ENCODE data around the gene IFT20. TPM values are rescaled to one million over a fixed set of nuclear protein-coding genes. Genes with fewer than 3 reads are reported as not detected.

The IFT20 gene
- total and polyA plus RNA-seq, 2 donors: 44.6 to 82.5 TPM

GRCh38 chr17:28367641-28368305 is 32.5 kb upstream of the IFT20 start:
- no peak for DNase-seq (ENCODE audit: low read depth in 6 of 9, low spot score in 9 of 9)
- Histone ChIP-seq H3K27ac (ENCODE audit: low read depth in 1 of 2, low read length in 1 of 2) (no peak overlapping the region), H3K4me1 (ENCODE audit: control insufficient read depth in 2 of 2, insufficient read depth in 2 of 2, low read length in 2 of 2) (peaks cover 9 to 11% of the 10 kb centered on the region in 2 donors), H3K36me3 (ENCODE audit: control insufficient read depth in 2 of 2, insufficient read depth in 2 of 2, low read length in 1 of 2) (peaks cover 11 to 24% of the 10 kb centered on the region in 2 donors), H3K9me3 (ENCODE audit: control insufficient read depth in 2 of 2, insufficient read depth in 1 of 2, low read length in 1 of 2) (peaks cover 0 to 1% of the 10 kb centered on the region in 2 donors), H3K4me3 (ENCODE audit: low read length in 2 of 2) (no peak overlapping the region), H3K27me3 (ENCODE audit: control insufficient read depth in 2 of 2, insufficient read depth in 1 of 2, low read length in 1 of 2) (peaks cover 3 to 27% of the 10 kb centered on the region in 2 donors)
- WGBS: 97% methylated on average over 21 of the region's 21 CpGs

DNA sequence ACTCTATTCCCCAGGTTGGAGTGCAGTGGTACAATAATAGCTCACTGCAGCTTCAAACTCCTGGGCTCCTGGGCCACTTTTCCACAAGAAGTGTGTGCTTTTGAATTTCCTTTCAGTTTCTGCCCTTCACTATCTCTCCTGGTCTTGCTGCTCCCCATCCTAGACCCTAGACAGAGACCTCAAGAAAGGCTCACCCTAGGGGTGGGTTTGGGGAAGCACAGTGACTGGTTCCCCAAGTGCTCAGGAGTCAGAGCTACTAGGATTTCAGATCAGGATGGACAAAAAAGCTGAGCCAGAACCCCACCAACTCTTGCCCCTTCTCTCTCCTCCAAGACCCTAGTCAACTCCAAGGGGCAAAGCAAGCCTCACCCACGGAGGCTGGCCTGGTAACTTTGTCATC is 31.3 kb upstream of the IFT20 start:
- no peak overlapping the region for H3K4me3 ChIP-seq (ENCODE audit: low read length in 2 of 2)
- DNase-seq (ENCODE audit: low read depth in 6 of 9, low spot score in 9 of 9): no peak
- H3K27me3 ChIP-seq (ENCODE audit: control insufficient read depth in 2 of 2, insufficient read depth in 1 of 2, low read length in 1 of 2): peaks cover 0 to 16% of the 10 kb centered on the region in 2 donors
- H3K27ac ChIP-seq (ENCODE audit: low read depth in 1 of 2, low read length in 1 of 2): no peak overlapping the region
- H3K9me3 ChIP-seq (ENCODE audit: control insufficient read depth in 2 of 2, insufficient read depth in 1 of 2, low read length in 1 of 2): no peaks in the 10 kb centered on the region
- peaks cover 19 to 28% of the 10 kb centered on the region in 2 donors for H3K36me3 ChIP-seq (ENCODE audit: control insufficient read depth in 2 of 2, insufficient read depth in 2 of 2, low read length in 1 of 2)
- WGBS: 95% methylated on average over 1 of the region's 1 CpG
- peaks cover under 1% of the 10 kb centered on the region in 2 donors for H3K4me1 ChIP-seq (ENCODE audit: control insufficient read depth in 2 of 2, insufficient read depth in 2 of 2, low read length in 2 of 2)

DNA sequence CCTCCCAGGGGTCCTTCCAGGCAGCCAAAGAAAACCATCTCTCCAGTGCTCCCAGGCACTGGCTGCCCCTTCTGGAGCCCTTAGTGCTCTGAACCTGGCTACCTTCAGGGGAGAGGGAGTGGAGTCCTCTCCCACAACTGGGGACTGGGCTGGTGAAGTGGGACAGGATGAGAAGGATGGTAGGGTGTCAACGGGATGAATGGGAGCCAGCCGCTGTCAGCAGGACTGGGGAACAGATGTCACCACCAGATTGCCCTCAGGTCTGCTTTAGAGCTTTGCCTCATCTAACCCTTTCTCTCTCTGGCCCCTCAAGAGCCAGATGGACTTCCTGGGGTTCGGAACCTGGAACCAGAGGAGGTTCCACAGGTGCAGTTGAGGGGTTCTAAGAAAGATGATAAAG is 30.2 kb upstream of the IFT20 start:
- H3K27ac ChIP-seq (ENCODE audit: low read depth in 1 of 2, low read length in 1 of 2): no peak overlapping the region
- no peak for DNase-seq (ENCODE audit: low read depth in 6 of 9, low spot score in 9 of 9)
- WGBS: 94% methylated on average over 3 of the region's 3 CpGs
- H3K4me1 ChIP-seq (ENCODE audit: control insufficient read depth in 2 of 2, insufficient read depth in 2 of 2, low read length in 2 of 2): no peaks in the 10 kb centered on the region
- H3K36me3 ChIP-seq (ENCODE audit: control insufficient read depth in 2 of 2, insufficient read depth in 2 of 2, low read length in 1 of 2): peaks cover 31 to 40% of the 10 kb centered on the region in 2 donors
- H3K9me3 ChIP-seq (ENCODE audit: control insufficient read depth in 2 of 2, insufficient read depth in 1 of 2, low read length in 1 of 2): no peaks in the 10 kb centered on the region
- no peak overlapping the region for H3K4me3 ChIP-seq (ENCODE audit: low read length in 2 of 2)
- peaks cover 0 to 7% of the 10 kb centered on the region in 2 donors for H3K27me3 ChIP-seq (ENCODE audit: control insufficient read depth in 2 of 2, insufficient read depth in 1 of 2, low read length in 1 of 2)

- H3K9me3 ChIP-seq (ENCODE audit: control insufficient read depth in 2 of 2, insufficient read depth in 1 of 2, low read length in 1 of 2): no peaks in the 10 kb centered on the region
- 98% methylated on average over 13 of the region's 13 CpGs for WGBS
- H3K36me3 ChIP-seq (ENCODE audit: control insufficient read depth in 2 of 2, insufficient read depth in 2 of 2, low read length in 1 of 2): peaks cover 37 to 46% of the 10 kb centered on the region in 2 donors
- no peak for DNase-seq (ENCODE audit: low read depth in 6 of 9, low spot score in 9 of 9)
- no peak within 1 kb of the TSS for H3K27ac ChIP-seq (ENCODE audit: low read depth in 1 of 2, low read length in 1 of 2)
- H3K27me3 ChIP-seq (ENCODE audit: control insufficient read depth in 2 of 2, insufficient read depth in 1 of 2, low read length in 1 of 2): peaks cover 0 to under 1% of the 10 kb centered on the region in 2 donors
- no peaks in the 10 kb centered on the region for H3K4me1 ChIP-seq (ENCODE audit: control insufficient read depth in 2 of 2, insufficient read depth in 2 of 2, low read length in 2 of 2)
- H3K4me3 ChIP-seq (ENCODE audit: low read length in 2 of 2): no peak within 1 kb of the TSS
These were observed 29.5 kb upstream of the IFT20 start, which contains the start of gene SEBOX for GRCh38 chr17:28364665-28365363. Gene SEBOX, minus strand, starts transcription at chr17:28365199. Its CDS starts 48 bp downstream, at chr17:28365151.

GRCh38 chr17:28363776-28364650 is 28.7 kb upstream of the IFT20 start:
- WGBS: 97% methylated on average over 8 of the region's 8 CpGs
- Histone ChIP-seq H3K4me3 (ENCODE audit: low read length in 2 of 2) (no peak overlapping the region), H3K27me3 (ENCODE audit: control insufficient read depth in 2 of 2, insufficient read depth in 1 of 2, low read length in 1 of 2) (no peaks in the 10 kb centered on the region), H3K4me1 (ENCODE audit: control insufficient read depth in 2 of 2, insufficient read depth in 2 of 2, low read length in 2 of 2) (no peaks in the 10 kb centered on the region), H3K9me3 (ENCODE audit: control insufficient read depth in 2 of 2, insufficient read depth in 1 of 2, low read length in 1 of 2) (no peaks in the 10 kb centered on the region), H3K36me3 (ENCODE audit: control insufficient read depth in 2 of 2, insufficient read depth in 2 of 2, low read length in 1 of 2) (peaks cover 43 to 51% of the 10 kb centered on the region in 2 donors), H3K27ac (ENCODE audit: low read depth in 1 of 2, low read length in 1 of 2) (no peak overlapping the region)
- no peak for DNase-seq (ENCODE audit: low read depth in 6 of 9, low spot score in 9 of 9)

DNA sequence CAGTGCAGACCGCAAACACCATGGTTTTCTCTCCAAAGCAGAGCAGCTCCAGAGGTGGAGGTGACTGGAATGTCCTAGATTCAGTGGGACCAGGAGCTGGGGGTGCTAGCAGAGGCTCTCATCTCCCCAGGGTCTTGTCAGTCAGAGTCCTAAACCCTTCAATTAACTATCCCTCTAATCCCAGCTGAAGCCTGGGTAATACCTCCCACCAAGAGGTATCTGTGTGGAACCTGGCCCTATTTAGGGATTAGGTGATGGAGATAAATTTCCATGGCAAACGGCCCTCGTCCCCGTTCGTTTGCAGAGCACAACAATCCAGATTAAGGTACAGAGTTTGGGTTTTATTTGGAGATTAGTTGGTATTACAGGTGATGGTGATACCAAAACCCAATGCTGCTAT is 27.9 kb upstream of the IFT20 start:
- Histone ChIP-seq H3K36me3 (ENCODE audit: control insufficient read depth in 2 of 2, insufficient read depth in 2 of 2, low read length in 1 of 2) (peaks cover 44 to 51% of the 10 kb centered on the region in 2 donors), H3K9me3 (ENCODE audit: control insufficient read depth in 2 of 2, insufficient read depth in 1 of 2, low read length in 1 of 2) (no peaks in the 10 kb centered on the region), H3K27ac (ENCODE audit: low read depth in 1 of 2, low read length in 1 of 2) (no peak overlapping the region), H3K4me3 (ENCODE audit: low read length in 2 of 2) (no peak overlapping the region), H3K4me1 (ENCODE audit: control insufficient read depth in 2 of 2, insufficient read depth in 2 of 2, low read length in 2 of 2) (peaks cover 4% of the 10 kb centered on the region in 2 donors), H3K27me3 (ENCODE audit: control insufficient read depth in 2 of 2, insufficient read depth in 1 of 2, low read length in 1 of 2) (no peaks in the 10 kb centered on the region)
- 99% methylated on average over 5 of the region's 5 CpGs for WGBS
- DNase-seq (ENCODE audit: low read depth in 6 of 9, low spot score in 9 of 9): no peak

DNA sequence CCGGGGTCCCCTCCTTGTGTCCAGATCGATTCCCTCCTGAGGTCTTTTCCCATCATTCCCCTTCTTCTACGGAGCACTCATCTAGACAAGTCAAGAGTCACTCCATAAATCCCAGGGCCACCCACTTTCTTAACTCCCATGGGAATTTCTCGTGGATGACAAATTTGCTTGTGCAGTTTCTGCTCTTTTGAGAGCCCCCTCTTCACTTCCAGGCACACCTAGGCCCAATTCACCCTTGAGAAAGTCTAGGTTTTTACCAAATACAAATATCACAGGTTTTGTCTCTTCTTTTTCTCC is 22.6 kb upstream of the IFT20 start:
- peaks cover 19 to 22% of the 10 kb centered on the region in 2 donors for H3K4me1 ChIP-seq (ENCODE audit: control insufficient read depth in 2 of 2, insufficient read depth in 2 of 2, low read length in 2 of 2)
- no peak overlapping the region for H3K27ac ChIP-seq (ENCODE audit: low read depth in 1 of 2, low read length in 1 of 2)
- H3K27me3 ChIP-seq (ENCODE audit: control insufficient read depth in 2 of 2, insufficient read depth in 1 of 2, low read length in 1 of 2): no peaks in the 10 kb centered on the region
- no peaks in the 10 kb centered on the region for H3K9me3 ChIP-seq (ENCODE audit: control insufficient read depth in 2 of 2, insufficient read depth in 1 of 2, low read length in 1 of 2)
- H3K36me3 ChIP-seq (ENCODE audit: control insufficient read depth in 2 of 2, insufficient read depth in 2 of 2, low read length in 1 of 2): peaks cover 44 to 58% of the 10 kb centered on the region in 2 donors
- H3K4me3 ChIP-seq (ENCODE audit: low read length in 2 of 2): peak overlapping the region; percentile 75 to 84
- 3% methylated on average over 4 of the region's 4 CpGs for WGBS
- DNase-seq (ENCODE audit: low read depth in 6 of 9, low spot score in 9 of 9): no peak

DNA sequence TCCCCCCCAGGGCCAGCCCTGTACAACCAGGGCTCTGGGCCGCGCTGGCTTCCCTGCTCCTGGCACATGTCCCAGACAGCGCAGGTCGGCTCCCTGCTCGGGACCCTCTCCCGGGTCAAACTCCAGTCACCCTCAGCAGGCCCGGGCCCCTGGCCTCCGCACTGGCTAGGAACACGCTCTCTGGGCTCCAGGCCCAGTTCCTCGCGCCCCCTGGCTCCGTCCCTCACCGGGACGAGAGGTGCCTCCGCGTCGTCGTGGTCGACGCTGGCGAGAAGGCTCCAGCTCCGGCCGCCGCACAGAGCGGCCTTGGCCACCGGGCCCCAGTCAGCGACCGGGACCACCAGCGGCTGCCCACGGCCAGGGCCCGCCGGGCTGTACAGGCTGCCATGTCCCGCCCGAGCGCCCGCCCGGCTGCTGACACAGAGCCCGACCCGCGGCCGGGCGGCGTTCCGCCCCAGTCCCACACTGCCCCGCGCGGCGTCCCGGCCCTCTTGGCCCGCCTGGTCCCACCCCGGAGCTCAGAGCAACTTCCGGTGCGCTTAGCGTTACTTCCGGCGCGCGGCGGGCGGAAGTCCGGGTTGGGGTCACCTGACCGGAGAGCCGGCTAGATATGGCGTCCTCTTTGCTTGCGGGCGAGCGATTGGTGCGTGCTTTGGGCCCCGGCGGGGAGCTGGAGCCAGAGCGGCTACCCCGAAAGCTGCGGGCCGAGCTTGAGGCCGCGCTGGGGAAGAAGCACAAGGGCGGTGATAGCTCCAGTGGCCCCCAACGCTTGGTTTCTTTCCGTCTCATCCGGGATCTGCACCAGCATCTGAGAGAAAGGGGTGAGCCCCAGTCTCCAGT is 22.0 kb upstream of the IFT20 start, which contains the start of gene POLDIP2:
Gene POLDIP2, minus strand, starts transcription at position 467 of the 840 bp plus-strand sequence. Its CDS starts 79 bp downstream, at position 388.
- peak; percentile 80 to 96 (median 91) for DNase-seq (ENCODE audit: low read depth in 6 of 9, low spot score in 9 of 9)
- under 1% methylated on average over 80 of the region's 80 CpGs for WGBS
- peak within 1 kb of the TSS in 1 of 2 donors; percentile 89 for H3K27ac ChIP-seq (ENCODE audit: low read depth in 1 of 2, low read length in 1 of 2)
- no peaks in the 10 kb centered on the region for H3K9me3 ChIP-seq (ENCODE audit: control insufficient read depth in 2 of 2, insufficient read depth in 1 of 2, low read length in 1 of 2)
- H3K4me3 ChIP-seq (ENCODE audit: low read length in 2 of 2): peak within 1 kb of the TSS; percentile 75 to 84
- H3K4me1 ChIP-seq (ENCODE audit: control insufficient read depth in 2 of 2, insufficient read depth in 2 of 2, low read length in 2 of 2): peaks cover 19 to 22% of the 10 kb centered on the region in 2 donors
- peaks cover 47 to 58% of the 10 kb centered on the region in 2 donors for H3K36me3 ChIP-seq (ENCODE audit: control insufficient read depth in 2 of 2, insufficient read depth in 2 of 2, low read length in 1 of 2)
- H3K27me3 ChIP-seq (ENCODE audit: control insufficient read depth in 2 of 2, insufficient read depth in 1 of 2, low read length in 1 of 2): no peaks in the 10 kb centered on the region

Measured in thymus (tissue), 11 donors.